DMS153 treated with DMSO at 0.1 percent for 48 hours (cell line): ENCODE measurements around the gene CEP41.

ENCODE experiments used
- DNase-seq: peaks from one replicate; lab custom pipeline; 2025; ENCODE audit not compliant: unreplicated experiment; lab: John Stamatoyannopoulos, UW

Gene CEP41

DNA sequence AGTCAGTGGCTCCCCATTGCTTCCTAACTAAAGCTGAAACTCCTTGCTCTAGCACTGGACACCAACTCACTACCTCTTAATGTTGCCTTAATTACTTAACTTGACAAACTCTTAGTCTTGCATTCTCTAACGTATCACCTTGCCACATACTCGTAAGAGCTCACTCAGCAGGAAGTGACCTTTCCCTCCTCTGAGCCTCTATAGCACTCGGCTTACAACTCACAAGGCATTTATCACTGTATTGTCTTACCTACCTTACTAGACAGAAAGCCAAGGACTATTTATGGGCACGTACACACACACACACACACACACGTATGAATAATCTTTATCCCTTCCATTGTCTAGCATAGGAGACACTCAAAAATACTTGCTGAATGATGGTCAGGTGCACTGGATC lies 21.2 kb downstream of the CEP41 start:
- DNase-seq: no peak

DNA sequence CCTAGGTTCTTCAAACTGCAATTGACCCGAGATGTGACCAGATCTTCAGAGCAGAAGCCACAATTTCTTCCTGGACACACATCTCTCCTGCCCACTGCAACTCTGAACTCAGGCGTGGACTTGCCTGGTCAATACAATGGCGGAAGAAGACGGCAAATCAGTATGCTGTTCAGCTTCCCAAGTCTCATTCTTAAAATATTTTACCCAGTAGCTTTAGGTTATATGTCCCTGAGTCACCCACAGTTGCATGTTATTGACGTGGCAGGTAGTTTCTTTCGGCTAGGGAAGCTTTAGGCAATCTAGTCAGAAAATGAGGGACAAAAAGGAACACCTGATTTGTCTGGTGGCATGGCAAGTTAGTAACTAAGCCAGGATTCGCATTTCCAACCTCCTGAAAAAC lies 22.5 kb downstream of the CEP41 start:
- no peak for DNase-seq

DNA sequence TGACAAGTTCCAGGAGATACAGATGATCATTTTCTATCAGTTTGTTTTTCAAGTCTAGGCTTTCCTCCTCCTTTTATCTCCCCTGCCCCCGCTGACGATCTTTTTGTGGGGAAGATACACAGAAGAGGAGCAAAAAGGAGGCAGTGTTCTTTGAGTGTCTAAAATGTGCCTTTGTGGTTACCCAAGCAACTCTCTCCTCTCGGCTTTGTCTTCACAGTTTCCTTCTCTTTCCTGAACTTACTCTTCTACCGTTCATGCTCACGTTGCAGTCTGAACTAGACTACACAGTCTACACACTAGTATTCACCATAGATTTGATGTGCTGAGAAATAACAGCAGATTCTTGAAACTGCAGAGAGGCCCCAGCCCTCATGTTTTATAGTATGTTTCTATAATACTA lies 23.6 kb downstream of the CEP41 start:
- no peak for DNase-seq

DNA sequence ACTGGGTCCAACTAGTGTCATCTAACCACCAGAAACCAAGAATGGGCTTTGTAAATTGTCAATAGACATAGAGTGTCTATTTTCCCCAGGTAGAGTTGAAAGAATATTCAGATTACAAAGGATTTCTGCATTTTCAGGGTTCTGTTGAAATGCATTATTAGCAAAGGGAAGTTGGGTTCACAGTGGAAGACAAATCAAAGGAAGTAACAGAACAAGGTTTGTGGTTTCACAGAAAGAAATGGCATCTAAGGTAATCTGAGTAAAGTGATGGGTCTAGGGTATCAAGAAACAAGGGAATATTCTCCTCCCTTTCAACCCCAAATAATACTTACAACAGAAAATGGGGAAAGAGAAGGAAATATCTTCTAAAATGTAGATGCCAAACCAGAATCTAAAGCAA lies 25.8 kb downstream of the CEP41 start:
- no peak for DNase-seq

DNA sequence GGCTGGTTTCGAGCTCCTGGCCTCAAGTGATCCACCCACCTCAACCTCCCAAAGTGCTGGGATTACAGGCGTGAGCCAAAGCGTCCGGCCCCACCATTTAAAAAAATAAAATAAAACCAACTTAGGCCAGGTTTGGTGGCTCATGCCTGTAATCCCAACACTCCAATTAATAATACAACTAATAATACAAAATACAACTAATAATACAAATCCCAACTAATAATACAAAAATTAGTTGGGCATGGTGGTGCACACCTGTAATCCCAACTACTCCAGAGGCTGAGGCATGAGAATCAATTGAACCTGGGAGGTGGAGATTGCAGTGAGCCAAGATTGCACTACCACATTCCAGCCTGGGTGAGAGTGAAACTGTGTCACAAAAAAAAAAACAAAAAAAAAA lies 27.6 kb downstream of the CEP41 start:
- no peak for DNase-seq

DNA sequence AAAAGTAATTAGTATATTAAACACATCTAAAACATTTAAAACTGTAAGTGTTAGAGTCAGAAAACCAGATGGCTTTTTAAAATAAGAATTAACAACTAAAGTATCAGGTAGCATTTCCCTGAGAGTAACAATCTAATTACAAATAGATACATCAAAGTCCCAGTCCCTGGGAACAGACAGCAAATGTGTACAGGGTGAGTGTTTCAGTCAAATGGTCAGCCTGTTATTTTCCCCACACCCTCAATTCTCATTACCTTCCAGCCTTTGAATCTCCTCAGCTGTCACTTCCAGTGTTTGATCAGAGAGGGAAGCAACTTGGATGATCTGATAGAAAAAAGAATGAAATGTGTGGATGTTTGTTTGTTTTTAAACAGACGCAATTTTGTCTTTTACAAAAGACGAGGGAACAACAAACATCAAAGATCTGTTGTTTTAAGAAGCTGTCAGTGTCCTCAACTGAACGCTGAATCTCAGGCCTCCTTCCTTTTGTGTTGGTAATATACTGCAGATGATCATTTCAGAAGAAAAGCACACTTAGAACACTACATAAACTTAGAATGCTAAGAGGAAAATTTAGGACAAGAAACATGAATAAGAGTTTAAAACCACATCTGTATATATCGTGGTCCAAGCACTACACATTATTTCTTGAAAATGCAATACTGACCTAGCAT lies 29.8 kb downstream of the CEP41 start:
- no peak for DNase-seq

DNA sequence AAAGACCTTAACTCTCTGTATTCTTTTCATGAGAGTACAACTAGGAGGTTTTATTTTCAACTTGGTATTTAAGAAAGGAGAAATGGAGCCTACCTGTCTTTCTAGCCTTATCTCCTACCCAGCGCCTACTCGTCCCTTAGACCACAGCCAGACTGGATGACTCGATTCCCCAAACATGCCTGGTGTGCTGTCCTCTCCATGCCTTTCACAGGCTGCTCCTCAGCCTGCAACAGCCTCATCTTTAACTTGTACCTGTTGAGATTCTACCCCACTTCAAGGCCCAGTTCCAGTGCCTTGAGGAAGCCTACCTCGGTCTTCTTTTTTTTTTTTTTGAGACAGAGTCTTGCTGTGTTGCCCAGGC lies 31.1 kb downstream of the CEP41 start:
- DNase-seq: no peak

DNA sequence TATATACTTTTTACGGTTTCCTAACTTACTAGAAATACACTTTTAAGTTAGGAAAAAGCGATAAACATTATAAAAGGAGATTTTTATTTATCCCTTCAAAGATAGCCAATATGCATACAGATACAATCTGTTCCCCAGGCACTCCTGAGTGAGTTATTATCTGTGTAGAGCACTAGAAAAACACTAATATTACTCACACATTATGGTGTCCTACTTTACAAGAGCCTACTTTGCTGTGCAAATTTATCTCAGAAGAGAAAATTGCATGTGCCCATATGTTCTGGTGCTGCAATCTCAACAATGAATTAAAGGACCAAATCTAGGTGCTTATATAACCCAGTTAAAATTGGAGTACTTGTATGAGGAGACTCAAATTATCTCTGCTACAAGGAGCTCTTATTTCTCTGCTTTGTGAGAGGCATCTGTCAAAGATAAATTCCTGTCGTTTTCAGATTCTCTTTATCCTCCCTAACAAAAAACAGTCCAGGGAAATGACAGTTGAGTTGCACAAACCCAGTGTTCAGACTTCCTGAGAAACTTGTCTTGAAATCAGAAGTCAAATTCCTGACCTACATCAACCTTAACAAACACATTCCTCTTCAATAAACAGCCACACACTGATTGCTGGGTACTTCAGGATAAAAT lies 31.6 kb downstream of the CEP41 start:
- DNase-seq: no peak

DNA sequence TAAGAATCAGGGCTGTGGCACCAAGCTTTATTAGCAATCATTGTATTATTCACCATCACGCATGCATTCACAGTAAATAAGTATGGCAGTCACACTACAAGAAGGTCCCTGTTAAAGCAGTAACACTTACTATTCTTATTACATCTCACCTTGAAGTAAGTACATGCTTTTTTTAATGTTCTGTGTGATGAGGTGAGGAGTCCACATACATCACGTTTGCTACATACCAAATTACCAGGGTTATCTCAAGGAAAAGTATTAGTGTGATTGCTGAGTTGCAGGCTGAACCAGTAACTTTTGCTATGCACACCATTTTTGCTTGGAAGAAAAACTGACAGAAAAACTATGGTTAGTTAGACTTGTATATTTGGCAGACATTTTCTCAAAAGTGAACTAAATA lies 35.8 kb downstream of the CEP41 start:
- no peak for DNase-seq

DNA sequence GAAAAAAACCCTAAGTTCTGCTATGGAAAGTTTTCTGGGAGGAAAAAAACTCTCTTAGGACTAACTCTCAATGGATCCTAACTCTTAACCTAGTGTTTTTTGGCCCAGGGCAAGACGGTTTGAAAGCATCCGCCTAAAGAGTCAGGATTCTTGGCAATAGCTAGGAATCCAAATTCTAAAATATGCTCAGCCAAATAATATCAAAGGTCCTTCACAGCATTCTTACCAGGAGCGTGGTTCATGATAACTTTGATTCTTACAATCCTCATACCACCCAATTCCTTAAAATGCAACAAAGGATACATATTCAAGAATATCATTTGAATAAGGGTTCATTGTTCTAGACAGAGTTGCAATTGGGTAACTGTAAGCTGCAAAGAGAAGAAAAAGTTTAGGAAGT lies 39.2 kb downstream of the CEP41 start:
- DNase-seq: no peak

DNA sequence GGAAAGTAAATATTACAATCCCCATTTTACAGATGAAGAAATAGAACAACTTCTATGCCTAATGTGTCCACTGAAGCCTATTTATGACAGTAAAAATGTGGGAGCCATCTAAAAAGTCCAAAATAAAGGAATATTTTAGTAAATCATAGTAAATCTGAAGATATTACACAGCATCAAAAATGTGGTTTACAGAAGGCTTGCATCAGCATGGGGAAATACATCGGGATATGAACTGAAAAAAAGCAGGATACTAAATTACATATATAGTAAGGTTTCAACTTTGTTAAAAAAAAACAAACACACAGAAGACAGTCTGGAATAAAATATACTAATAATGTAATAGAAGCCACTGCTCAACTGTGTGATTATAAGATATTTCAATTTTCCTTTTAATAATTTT lies 39.7 kb downstream of the CEP41 start:
- no peak for DNase-seq

DNA sequence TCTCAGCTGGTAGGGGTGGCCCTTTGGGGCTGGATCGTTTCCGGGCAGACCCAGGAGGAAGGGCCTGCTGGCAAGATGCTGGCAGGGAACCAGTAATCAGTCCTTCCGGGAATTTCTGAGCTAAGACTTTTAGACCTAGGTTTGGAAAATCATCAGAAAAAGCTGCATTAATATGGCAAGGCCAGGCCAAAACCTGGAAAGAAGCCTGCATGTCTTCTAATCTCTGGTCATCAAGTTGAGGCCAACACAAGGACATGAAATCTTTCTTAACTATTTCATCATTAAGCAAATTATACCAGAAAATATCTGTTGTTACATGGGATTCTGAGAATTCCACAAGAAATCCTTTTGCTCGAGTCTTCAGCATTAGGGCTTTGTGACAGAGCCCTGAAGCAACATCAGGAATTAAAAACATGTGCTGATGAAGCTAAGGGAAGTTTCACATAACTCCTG lies 40.7 kb downstream of the CEP41 start:
- no peak for DNase-seq

DNA sequence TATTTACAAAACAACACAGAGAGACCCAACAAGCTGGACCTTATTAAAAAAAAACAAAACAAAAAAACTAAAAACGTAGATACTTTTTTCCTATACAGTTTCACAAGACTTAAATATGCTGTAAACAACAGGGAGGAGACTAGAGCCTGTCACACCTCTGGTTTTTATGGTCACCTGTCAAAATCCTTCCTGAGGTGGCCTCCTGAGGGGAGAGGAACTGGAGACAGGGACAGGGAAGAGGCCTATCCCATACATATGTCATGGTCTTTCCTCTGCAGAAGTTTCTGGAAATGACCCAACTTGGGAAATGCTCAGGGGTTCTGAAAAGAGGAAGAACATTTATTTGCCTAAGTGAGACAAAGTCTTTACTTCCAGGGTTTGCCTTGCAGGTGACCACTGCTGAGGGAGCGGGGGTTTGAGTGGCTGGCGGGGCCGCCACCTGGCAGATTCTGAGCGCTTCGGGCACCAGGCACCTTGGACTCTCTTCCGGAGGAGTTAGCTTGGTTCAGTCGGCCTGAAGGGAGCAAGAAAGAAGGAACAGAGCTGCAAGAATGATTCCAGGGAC lies 42.2 kb downstream of the CEP41 start:
- no peak for DNase-seq

DNA sequence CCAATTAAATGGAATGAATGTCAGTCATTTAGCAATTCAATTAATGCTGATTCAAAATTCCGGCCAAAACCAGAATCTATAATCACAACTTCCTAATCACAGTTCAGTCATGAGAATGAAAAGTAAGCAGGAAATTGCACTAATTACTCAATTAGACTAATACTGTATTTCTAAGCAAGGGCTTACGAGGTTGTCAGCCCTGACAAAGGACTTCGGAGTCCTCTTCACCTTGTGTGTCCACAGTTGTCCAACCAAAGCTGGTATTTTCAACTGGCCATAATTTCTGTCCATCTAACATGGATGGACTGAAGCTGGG lies 43.1 kb downstream of the CEP41 start:
- DNase-seq: no peak

DNA sequence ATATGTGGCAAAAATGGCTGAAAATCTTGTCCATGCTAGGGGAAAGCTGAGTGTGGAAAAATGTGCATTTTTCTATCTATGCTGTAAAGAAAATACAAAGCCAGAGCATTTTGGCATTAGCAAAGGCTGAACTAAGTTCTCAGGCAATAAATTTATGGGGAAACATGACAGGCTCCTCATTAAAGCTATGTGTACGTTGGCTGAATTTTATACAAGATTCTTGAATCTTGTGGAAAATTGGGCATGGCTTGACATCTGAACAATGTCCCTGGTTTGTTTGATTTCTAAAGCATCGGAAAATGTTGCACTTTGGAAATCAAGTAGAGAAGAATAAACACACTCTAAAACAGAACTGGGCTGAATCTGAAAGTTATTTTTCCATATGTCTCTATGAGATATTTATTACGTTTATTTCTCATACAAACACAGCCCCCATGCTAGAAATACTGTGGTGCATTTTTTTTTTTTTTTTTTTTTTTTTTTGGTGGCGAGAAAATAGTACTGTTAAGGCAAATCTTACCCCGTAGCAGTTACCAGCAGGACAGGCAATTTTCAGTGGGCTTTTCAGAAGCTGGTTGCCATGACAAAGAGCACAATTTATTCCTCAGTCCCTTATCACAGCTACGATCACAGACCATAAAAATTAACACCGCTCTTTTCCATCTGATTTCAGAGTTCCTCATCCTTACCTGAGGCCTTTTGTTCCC lies 43.6 kb downstream of the CEP41 start:
- DNase-seq: no peak

DNA sequence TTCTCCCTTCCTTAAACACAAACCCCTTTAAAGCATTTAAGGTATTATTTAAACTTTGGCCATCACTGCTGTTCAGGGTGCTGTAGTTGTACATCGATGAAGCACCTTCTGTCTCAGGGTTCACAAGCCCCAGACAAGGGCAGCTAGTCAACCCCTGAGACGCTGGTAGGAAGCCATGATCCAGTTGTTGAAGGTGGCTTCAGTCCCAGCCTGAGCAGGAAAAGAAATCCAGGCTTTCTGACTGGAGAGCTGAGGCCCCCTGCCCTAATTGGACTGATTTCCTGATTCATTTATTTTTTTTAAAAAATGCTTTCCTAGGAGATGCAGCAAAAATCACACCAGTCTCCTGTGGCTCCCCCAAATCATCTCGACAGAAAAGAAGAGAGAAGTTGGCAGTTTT lies 44.7 kb downstream of the CEP41 start:
- DNase-seq: no peak

DNA sequence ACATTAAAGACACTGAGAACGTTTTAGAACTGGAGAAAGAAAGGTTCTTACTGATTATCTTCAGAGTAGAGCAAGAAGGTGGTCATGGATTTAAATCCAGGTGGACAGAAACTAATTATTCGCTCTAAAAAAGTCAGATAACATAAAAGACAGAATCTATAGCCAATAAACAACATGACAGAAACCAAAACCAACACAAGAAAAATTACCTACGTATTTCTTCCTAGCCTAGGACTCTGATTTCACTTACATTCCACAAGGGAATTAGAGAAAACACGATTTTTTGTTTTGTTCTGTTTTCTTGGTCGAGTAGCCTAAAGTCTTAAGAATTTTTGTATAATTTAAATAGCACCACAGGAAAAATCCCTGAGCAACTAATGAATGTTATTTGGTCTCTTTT lies 45.4 kb downstream of the CEP41 start:
- no peak for DNase-seq

DNA sequence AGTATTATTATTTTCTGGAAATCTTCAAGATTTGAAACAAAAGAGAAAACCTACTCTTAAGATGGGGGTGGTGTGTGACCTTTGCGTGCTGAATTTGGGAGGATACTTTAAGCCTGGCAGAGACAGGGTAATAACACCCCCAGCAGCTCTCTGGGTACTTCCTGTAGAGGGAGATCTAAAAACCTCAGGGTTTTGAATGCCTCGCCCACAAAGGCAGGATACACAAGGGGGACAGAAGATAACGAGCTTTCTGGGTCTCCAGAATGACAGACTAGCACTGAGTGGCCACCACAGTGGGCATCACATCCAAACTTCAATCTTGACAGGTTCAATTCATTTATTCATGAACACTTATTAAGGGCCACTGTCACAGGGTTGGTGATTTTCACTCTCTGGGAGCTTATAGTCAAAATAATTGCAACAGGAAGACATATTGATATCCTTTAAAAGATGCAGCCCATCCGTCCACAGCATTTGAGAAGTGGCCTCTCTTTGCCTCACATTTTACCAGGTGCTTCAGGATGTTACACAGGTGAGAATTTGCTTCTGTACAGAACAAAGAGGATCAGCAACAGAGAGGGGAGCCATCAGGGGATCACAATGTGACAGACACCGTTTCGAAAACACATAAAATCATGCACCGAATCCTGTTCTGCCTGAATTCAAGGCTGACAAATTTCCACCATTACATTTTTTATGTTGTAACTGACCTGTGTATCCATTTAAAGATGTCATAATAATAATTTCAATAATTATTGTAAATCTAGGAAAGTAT lies 46.2 kb downstream of the CEP41 start:
- DNase-seq: no peak

DNA sequence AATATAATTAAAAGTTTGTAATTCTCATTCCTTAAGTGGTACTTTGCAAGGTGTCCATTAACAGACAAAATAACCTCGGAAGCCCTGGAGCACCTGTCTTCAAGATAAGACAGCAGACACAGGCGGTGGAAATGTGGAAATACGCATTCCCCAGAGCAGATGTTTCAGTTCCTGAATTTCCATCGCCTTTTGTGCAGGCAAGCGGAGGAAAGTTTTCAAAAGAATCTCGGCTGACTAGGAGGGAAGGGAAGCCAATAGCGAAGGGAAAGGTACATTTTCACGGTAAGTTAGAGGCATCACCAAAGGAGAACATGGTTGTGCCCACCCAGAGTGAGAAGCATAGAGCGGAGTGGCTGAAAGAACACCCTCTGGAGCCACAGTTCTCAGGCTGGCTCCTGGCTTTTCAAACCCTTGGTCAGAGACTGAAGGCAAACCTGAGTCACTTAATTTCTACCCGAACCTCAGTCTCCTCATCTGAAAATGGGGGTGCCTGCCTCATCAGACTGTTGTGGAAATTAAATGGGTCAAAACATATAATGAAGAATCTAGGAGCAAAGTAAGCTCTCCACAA lies 46.9 kb downstream of the CEP41 start:
- no peak for DNase-seq

DNA sequence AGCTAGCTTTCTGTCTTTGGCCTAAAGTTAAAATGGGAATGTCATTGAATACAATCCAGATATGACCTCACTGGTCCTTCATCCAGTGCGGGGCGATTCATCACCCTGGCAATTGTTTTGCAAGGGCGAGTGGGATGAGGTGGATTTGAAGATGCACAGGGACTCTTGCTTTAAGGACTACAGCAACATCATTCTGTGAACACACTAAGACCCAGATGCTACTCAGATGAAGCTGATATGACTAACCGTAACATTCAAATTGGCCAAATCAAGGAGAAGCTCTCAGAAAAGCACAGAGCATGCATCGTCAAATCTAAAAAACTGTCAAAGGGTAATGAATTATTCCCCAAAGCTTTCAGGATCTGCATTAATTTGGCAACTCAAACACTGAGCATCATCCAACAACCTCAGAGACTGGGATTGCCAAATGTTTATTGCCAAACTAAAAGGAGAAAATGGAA lies 47.7 kb downstream of the CEP41 start:
- no peak for DNase-seq

DNA sequence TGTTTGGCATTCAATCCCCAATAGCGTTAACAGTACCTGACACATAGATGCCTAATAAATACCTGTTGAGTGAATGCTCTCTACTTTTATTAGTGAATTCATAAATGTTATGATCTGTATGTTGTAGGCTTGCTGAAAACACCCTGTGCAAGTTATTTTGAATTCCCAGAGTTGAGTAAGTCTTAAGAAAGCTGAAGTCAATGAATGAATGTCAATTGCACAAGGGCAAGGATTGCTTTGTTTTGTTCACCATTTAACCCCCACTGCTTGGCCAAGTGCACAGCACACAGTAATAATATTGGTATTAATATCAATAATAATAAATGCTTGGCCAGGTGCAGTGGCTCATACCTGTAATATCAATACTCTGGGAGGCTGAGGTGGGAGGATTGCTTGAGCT lies 50.3 kb downstream of the CEP41 start:
- DNase-seq: no peak
